NCI-H1092 treated with DMSO at 0.1 percent for 48 hours (cell line): ENCODE data around the gene ATAD2B.
A peak's percentile ranks its signal among the peaks of the same experiment; 100 is the strongest.

Experiments used
- DNase-seq: peaks from one replicate; lab custom pipeline; 2025; lab: John Stamatoyannopoulos, UW

Gene ATAD2B

DNA sequence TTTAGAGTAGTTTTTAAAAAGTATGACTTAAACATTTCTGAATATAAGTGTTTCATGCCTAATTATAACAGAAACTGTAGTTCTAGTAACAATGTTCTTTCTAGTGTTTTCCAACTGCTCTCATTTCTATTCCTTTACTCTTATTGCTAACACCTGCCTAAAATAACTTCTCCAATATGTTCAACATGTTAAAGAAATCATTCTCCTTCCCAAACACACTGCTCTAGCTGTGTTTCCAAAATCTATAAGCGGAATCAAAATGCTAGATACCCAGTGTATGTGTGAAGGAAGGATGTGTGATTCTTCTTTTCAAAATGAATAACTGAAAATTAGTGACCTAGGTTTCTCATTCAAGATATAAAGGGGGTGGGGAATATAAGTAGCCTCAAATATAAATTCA lies 89.1 kb downstream of the ATAD2B start:
- DNase-seq: no peak

- no peak for DNase-seq
Observed at GRCh38 chr2:23836971-23837565, 89.9 kb downstream of the ATAD2B start.

GRCh38 chr2:23836505-23836904 lies 90.4 kb downstream of the ATAD2B start:
- no peak for DNase-seq

GRCh38 chr2:23835988-23836387 lies 90.9 kb downstream of the ATAD2B start:
- DNase-seq: no peak

DNA sequence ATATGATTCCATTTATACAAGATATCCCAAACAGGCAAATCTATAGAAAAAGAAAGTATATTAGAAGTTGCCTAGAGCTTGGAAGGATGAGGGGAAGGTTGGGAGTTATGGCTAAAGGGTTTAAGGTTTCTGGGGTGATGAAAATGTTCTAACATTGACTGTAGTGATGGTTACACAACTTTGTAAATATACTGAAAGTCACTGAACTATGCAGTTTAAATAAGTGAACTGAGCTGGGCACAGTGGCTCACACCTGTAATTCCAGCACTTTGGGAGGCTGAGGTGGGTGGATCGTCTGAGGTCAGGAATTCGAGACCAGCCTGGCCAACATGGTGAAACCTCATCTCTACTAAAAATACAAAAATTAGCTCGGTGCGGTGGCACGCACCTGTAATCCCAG lies 91.5 kb downstream of the ATAD2B start:
- no peak for DNase-seq

DNA sequence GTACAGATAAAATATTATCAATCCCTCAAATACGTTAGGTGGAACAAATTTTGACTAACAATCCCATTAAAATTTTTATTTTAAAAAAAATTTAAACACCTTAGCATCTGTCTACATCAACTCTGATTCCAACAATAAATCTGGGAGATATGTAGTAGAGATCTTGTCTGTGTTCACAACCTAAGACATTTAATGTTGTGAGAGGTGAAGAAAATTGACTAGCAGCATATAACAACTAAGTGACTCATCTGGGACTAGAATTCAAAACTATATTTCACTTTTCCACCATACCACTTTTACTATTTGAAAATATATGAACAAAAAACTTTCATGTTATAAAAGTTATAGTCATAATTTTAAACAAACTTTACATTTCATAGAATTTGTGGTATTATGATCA lies 97.9 kb downstream of the ATAD2B start:
- no peak for DNase-seq

- no peak for DNase-seq
Observed at GRCh38 chr2:23828256-23828980, 98.5 kb downstream of the ATAD2B start.

- DNase-seq: no peak
Observed at GRCh38 chr2:23827287-23827686, 99.6 kb downstream of the ATAD2B start.

DNA sequence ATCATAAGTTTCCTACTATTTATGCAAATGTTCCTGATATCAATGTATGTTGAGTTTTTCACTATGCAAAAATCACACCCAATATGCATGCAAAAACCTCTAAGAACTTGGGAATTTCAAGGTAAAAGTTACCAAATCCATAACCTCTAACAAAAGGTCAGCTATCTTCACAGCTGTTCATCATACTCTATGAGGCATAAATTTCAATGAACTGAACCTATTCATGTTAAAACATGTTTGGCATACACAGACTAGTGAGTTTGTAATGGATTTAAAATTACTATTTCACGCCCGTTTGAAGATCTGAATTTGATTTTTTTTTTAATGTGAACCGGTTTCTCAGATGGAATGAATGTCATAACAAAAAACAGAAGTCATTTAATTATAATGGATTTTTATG lies 100.2 kb downstream of the ATAD2B start:
- DNase-seq: no peak

DNA sequence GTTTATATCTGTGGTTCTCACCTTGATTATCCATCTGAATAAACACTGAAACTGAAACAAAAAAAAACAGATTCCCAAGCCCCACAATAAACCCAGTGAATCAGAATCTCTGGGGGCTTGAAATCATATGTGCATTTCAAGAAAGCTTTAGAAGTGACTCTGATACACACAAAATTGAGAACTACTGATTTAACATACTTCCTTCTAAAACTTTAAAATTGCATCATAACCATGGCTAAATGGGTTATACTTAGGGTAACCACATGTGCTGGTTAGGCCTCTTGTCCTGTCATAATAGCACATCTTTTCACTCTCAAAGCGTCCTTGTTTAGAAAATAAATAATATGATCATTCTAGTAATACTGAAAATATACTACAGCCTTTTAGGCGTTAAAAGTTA lies 100.9 kb downstream of the ATAD2B start:
- no peak for DNase-seq

- peak; percentile 10 for DNase-seq
Observed at GRCh38 chr2:23824777-23825212, 102.1 kb downstream of the ATAD2B start.

- DNase-seq: no peak
Observed at GRCh38 chr2:23823863-23824262, 103.1 kb downstream of the ATAD2B start.

DNA sequence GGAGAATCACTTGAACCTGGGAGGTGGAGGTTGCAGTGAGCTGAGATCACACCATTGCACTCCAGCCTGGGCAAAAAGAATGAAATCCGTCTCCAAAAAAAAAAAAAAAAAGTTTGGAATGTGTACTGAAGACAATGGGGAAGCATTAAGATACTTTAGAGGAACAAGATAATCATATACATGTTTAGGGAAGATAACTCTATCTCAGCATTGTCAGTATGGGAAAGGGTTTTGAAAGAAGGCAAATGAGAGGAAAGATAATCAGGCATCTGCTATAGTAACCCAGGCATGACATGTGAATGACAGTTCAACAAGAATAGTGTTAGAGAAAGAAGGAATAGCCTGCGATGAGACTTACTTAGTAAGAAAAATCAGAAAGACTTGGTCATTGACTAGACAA lies 112.0 kb downstream of the ATAD2B start:
- no peak for DNase-seq

GRCh38 chr2:23813438-23813837 lies 113.5 kb downstream of the ATAD2B start:
- DNase-seq: no peak

GRCh38 chr2:23809150-23809549 lies 117.8 kb downstream of the ATAD2B start:
- no peak for DNase-seq

DNA sequence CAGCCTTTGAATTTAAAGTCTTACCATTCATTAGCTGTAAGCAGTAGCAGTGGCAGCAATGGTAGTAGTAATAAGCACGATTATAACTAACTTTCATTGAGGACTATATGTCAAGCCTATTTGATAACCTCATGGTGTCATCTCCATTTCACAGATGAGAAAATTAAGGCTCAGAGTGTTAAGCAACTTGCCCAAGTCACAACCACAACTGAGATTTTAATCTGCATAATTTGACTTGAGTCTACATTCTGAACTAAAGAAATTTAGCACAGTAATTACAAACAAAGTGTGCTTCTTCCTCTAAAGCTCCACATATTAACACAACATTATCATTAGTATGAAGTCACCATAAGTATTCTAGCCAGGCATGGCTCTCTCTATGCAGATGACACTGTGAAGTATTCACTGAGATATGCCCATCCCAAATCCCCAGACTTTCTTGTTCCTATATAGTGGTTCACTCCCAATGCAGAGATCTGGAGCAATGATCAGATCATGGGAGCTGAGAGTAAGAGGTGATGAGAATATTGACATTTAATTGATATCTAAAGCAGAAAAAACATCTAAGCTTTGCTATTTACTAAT lies 120.2 kb downstream of the ATAD2B start:
- no peak for DNase-seq

GRCh38 chr2:23806201-23806600 lies 120.7 kb downstream of the ATAD2B start:
- no peak for DNase-seq

DNA sequence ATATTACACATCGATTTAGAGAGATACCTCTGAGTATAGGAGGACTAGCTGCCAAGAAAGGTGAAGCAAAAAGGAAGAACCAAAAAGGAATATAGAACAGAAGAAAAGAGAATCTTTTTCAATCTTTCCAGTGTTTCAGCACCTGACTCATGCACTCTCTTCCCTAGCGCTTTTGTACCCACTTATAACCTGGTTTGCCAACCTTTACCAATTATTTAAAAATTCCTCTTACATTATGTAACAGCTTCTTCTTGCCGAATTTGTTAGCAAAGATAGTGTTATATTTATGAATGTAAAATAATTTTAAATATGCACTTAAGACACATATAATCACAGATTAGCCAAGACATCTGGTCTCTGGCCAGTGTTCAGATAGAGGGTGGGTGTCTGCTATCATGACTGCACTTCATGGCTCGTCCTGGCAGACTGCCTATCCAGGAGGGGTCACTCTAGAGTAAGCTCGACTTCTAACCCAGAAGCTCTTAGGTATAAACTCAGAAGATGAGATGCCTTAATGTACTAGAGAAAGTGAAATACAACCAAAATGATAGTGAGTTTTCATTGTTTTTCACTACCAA lies 122.9 kb downstream of the ATAD2B start:
- DNase-seq: no peak

GRCh38 chr2:23803264-23803964 lies 123.5 kb downstream of the ATAD2B start:
- DNase-seq: no peak

DNA sequence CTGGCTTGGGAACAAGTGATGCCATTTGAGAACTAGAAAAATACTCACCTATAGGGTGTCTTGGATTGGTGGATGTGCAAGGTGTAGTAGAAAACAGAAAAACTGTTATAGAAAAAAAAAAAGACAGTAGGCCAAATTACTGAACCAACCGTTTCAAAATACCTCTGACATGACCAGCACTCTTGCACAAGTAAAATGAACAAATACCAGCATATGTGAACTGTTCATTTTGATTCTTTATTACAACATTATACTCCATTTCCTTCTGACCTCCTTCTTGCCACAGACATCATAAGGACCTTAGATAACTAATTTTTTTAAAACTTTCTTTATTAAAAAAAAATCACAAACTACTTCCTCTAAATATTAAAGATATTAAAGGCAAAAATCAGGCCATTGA lies 125.5 kb downstream of the ATAD2B start:
- no peak for DNase-seq

DNA sequence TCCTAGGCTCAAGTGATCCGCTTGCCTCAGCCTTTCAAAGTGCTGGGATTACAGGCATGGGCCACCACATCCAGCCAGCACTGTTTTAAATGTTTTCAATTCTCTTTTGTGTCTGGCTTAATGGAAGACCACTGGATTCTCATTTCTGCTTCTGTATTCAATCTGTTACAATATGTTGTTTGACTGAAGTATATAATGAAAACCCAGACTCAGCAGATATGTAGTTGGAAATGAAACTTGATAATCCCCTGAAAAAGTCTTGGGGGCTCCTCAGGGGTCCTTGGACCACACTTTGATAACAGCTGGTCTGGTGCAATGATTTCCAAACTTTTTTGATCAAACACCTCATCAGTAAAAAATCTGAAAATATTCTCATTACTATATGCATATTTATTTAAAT lies 132.7 kb downstream of the ATAD2B start:
- no peak for DNase-seq

DNA sequence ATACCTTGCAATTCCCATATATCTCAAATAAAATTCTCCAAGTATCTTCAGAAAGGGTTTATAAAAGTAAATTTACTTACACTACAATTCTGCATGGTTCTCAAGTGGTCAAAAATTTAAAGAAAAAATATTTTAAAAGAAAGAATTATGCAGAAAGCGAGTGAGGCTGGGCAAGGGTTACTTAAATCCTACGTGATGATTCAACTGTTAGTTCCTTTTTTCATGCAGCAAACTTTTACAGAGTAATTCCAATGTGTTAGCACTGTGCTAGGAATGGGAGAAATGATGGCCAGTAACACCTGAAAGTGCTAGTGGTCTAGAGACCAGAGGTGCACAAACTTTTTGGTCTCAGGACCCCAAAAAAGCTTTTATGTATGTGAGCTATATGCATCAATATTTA lies 133.4 kb downstream of the ATAD2B start:
- DNase-seq: no peak

DNA sequence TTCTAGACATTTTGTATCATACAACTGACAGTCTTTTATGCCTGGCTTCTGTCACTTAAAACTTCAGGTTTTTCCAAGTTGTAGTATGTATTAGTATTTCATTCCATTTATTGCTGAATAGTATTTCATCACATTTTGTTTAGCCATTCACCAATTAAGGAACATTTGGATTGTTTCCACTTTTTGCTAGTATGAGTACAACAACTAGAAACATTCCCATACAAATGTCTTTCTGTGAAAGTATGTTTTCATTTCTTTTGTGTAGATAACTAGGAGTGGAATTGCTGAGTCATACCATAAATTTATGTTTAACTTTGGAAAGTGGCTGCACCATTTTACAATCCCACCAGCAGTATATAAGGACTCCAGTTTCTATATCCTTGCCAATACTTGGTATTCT lies 135.9 kb downstream of the ATAD2B start:
- no peak for DNase-seq
